ENCODE data around the gene LCE7A.

DNA sequence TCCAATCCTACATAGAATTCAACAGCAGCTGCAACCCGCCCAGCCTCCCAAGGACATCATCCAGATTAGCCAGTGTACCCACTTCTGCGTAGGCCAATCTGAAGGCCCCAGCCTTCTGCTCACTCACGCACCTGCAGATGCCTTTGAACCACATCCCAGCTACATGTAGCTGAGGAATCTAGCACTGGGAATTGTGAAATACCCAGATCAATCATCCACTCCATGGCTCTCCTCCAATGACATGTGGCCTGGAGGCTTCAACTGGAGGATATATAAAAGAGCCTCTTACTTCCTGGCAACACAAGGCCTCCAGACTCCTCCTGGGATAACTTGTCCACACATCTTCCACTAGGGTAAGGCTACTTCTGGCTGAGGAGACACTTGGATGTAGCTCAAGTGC is 17.2 kb upstream of the LCE7A start, which contains the start of gene LCE6A:
- TF ChIP-seq, protein P1, sequence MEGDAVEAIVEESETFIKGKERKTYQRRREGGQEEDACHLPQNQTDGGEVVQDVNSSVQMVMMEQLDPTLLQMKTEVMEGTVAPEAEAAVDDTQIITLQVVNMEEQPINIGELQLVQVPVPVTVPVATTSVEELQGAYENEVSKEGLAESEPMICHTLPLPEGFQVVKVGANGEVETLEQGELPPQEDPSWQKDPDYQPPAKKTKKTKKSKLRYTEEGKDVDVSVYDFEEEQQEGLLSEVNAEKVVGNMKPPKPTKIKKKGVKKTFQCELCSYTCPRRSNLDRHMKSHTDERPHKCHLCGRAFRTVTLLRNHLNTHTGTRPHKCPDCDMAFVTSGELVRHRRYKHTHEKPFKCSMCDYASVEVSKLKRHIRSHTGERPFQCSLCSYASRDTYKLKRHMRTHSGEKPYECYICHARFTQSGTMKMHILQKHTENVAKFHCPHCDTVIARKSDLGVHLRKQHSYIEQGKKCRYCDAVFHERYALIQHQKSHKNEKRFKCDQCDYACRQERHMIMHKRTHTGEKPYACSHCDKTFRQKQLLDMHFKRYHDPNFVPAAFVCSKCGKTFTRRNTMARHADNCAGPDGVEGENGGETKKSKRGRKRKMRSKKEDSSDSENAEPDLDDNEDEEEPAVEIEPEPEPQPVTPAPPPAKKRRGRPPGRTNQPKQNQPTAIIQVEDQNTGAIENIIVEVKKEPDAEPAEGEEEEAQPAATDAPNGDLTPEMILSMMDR (IDR thresholded peaks at IDR 0.05): no peak
- TF ChIP-seq POLR2A (IDR thresholded peaks at IDR 0.05): no peak

Data from breast epithelium (tissue), 3 donors.